ENCODE measurements around the gene NTNG1. TPM values are rescaled to one million over a fixed set of nuclear protein-coding genes. Genes with fewer than 3 reads are reported as not detected.

The NTNG1 gene
- total and polyA plus RNA-seq, 2 of the 4 experiments (the other 2 are of a cell fraction) = 1.2 to 2.3 TPM

GRCh38 chr1:107460035-107460434 lies 319.2 kb downstream of the NTNG1 start:
- Histone ChIP-seq H2BK120ac (ENCODE audit: low read depth, low read length) (no peak overlapping the region), H3K56ac (ENCODE audit: extremely low read depth, insufficient read depth, low read length) (no peak overlapping the region), H3K9me3 (ENCODE audit: control insufficient read depth, insufficient read depth, low read length) (no peaks in the 10 kb centered on the region), H2AK9ac (replicated peaks; ENCODE audit: low read depth, low read length, poor library complexity) (no peak overlapping the region), H4K5ac (ENCODE audit: low read depth, low read length) (no peak overlapping the region), H2BK20ac (ENCODE audit: low read depth, low read length) (no peak overlapping the region), H2BK15ac (ENCODE audit: low read depth, low read length) (no peak overlapping the region), H3K27me3 (ENCODE audit: control insufficient read depth, insufficient read depth, low read length) (no peaks in the 10 kb centered on the region), H3K79me1 (ENCODE audit: low read depth in 1 of 2, low read length in 2 of 2) (no peaks in the 10 kb centered on the region), H3K23ac (ENCODE audit: low read depth, low read length) (no peak overlapping the region), H3K4me1 (ENCODE audit: control insufficient read depth, insufficient read depth, low read length) (no peaks in the 10 kb centered on the region), H3K4ac (ENCODE audit: low read depth, low read length) (no peak overlapping the region), H3K14ac (replicated peaks; ENCODE audit: low read depth, low read length) (no peak overlapping the region), H3K36me3 (ENCODE audit: control insufficient read depth, insufficient read depth, low read length) (no peaks in the 10 kb centered on the region), H3K9ac (ENCODE audit: low read depth, low read length) (no peak overlapping the region), H3K9me1 (ENCODE audit: insufficient read depth, low read length) (no peaks in the 10 kb centered on the region), H3K4me3 (ENCODE audit: insufficient read depth, low read depth, low read length) (no peak overlapping the region), H3K18ac (ENCODE audit: low read depth, low read length) (no peak overlapping the region), H2AK5ac (ENCODE audit: low read depth, low read length) (no peak overlapping the region), H3K27ac (ENCODE audit: insufficient read depth, low read length) (no peak overlapping the region), H3K4me2 (ENCODE audit: low read depth, low read length) (no peak overlapping the region), H4K91ac (ENCODE audit: insufficient read depth, low read depth, low read length) (no peak overlapping the region), H2BK5ac (ENCODE audit: low read depth, low read length, poor library complexity, severe bottlenecking) (no peak overlapping the region), H4K8ac (ENCODE audit: low read depth in 2 of 2, low read length in 2 of 2) (no peak overlapping the region), H2AFZ (replicated peaks; ENCODE audit: low read length, poor library complexity) (no peak overlapping the region), H4K20me1 (ENCODE audit: insufficient read depth, low read length) (no peaks in the 10 kb centered on the region)
- ChIA-PET CTCF (interaction anchor here (1.1 kb wide), 1 partner anchor 10 kb away, joined by 3 read pairs; no protein-coding TSS in a partner anchor), POLR2A (ENCODE audit: unreplicated experiment) (no interaction called here)
- intact Hi-C loops (cut with micrococcal nuclease) = no loop called here
- no TSS peak for BruUV-seq (replicated peaks)
- in situ Hi-C loops (cut with MboI; ENCODE audit: low sequenced_read_pairs) = no loop called here
- 57% methylated on average over 5 of the region's 8 CpGs; no CpG with 5 or more reads in 1 of the 2 experiments for WGBS, 2 experiments (ENCODE audit: extremely low coverage in 2 of 2, insufficient read length in 1 of 2)
- no peak for TF ChIP-seq BHLHE40 (IDR thresholded peaks at IDR 0.05; ENCODE audit: low read depth, low read length)
- no peak for TF ChIP-seq CEBPB (IDR thresholded peaks at IDR 0.05; ENCODE audit: low read depth, low read length)
- TF ChIP-seq FOS (IDR thresholded peaks at IDR 0.05; ENCODE audit: low read depth, low read length) = no peak
- dilution Hi-C loops (cut with HindIII; ENCODE audit: low sequenced_read_pairs, unreplicated experiment) = no loop called here
- ATAC-seq (ENCODE audit: low read depth) (no peak), DNase-seq (no peak)

Measured in IMR-90 (cell line).